GM13977 (cell line): ENCODE data around the gene LEF1.

ENCODE experiments used
- DNase-seq: peaks from one replicate; pipeline ENCODE4 v3.0.0; 2012; ENCODE audit warnings: low spot score
- in situ Hi-C: fragments of 300-500 bp; cut with MboI; formaldehyde crosslinking; loops from one replicate; pipeline ENCODE4 v1.12.0; 2022; ENCODE audit warnings: low sequenced_read_pairs, low pct_unique_long_range_greater_than_20kb, mixed read lengths, inconsistent platforms; ENCODE audit not compliant: unreplicated experiment
- TF ChIP-seq, protein P1 (sequence below): IDR thresholded peaks from 2 replicates; pipeline ENCODE4 v1.5.1; 2012; ENCODE audit warnings: mild to moderate bottlenecking, control low read depth; ENCODE audit not compliant: insufficient read depth; ENCODE audit errors: extremely low read depth, missing control alignments

The LEF1 gene

DNA sequence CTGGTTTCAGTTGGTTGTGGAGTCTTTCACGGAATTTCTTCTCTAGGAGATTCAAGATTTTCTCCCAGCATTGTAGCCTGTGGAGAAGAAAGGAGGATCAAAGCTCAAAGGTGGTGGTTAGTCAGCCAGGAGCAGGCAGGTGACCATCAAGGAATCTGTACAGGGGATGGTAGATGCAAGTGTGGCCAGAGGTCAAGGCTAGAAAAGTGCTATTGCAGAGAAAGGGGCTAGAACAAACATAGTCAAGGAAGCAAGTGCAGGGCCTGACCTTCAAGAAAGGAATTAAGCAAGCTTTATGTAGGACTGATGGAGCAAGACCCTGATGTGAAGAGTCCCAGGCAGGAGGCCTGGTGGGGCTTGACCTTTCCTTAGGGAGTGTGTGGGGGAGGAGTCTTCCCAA is 162.9 kb downstream of the LEF1 start:
- TF ChIP-seq, protein P1, sequence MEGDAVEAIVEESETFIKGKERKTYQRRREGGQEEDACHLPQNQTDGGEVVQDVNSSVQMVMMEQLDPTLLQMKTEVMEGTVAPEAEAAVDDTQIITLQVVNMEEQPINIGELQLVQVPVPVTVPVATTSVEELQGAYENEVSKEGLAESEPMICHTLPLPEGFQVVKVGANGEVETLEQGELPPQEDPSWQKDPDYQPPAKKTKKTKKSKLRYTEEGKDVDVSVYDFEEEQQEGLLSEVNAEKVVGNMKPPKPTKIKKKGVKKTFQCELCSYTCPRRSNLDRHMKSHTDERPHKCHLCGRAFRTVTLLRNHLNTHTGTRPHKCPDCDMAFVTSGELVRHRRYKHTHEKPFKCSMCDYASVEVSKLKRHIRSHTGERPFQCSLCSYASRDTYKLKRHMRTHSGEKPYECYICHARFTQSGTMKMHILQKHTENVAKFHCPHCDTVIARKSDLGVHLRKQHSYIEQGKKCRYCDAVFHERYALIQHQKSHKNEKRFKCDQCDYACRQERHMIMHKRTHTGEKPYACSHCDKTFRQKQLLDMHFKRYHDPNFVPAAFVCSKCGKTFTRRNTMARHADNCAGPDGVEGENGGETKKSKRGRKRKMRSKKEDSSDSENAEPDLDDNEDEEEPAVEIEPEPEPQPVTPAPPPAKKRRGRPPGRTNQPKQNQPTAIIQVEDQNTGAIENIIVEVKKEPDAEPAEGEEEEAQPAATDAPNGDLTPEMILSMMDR, result no peak
- no peak for DNase-seq
- in situ Hi-C loops, result no loop called here

DNA sequence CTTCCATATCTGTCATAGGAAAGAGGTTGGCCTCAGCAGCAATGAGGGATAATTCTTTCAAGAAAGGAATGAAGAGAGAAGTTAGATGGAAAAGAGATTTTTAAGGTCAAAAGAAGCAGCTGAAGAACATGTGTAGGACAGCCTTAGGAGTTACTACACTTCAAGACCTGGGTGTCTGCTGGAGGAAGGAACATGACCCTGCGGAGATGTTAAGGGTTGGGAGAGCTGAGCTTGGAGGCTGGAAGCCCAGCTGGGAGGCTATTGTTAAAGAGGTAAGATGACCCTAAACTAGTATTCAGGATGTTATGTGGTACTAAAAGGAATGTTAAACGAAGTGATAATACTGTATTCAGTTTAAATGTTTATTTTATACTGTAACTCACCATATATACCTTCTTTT is 164.1 kb downstream of the LEF1 start:
- no peak for DNase-seq
- in situ Hi-C loops, result no loop called here

DNA sequence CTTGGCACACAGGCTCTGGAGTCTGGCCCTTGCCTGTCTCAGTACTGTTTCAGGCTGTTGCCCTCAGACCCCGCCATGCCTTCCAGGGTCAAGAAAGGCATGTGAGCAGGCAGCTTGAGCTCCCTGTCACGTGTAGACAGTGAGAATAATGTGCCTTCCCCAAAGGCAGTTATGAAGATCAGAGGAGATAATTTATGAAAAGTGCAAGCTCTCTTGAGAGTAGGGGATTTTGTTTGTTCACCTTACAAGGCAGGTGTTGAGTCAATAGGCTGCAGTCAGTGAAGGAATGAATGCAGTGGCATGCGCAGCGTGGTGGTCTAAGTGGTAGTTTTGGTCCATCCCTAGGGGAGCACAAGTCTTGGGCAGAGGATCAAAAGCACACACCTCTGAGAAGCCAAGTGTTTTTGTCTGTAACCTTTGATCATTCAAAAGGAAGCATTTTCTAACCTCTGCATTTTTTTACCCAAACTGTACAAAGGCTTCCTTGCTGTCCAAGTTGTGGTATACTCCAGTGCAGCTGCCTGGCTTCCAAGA is 164.7 kb downstream of the LEF1 start:
- in situ Hi-C loops, result no loop called here
- DNase-seq, result no peak
- TF ChIP-seq, protein P1, result no peak

More for the DNA sequence above, 164.1 kb downstream of the LEF1 start:
- TF ChIP-seq, protein P1, result no peak

DNA sequence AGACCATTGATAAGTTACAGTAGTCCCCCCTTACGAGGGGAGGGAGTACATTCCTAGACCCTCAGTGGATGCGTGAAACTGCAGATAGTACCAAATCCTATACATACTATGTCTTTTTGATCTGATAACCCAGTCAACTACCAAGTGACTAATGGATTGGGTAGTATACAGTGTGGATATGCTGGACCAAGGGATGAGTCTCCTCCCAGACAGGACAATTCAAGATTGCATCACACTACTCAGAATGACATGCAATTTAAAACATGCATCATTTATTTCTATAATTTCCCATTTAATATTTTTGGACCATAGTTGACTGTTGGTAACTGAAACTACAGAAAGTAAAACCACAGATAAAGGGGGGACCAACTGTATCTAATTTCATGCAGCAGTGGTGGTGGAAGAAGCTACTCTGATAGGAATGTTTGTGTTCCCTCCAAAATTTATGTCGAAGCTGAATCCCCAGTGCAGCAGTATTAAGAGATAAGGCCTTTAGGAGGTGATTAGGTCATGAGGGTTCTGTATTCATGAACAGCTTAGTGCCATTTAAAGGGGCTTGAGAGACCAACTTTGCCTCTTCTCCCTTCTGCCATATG is 167.1 kb downstream of the LEF1 start:
- DNase-seq, result no peak
- in situ Hi-C loops, result no loop called here
- TF ChIP-seq, protein P1, result no peak

DNA sequence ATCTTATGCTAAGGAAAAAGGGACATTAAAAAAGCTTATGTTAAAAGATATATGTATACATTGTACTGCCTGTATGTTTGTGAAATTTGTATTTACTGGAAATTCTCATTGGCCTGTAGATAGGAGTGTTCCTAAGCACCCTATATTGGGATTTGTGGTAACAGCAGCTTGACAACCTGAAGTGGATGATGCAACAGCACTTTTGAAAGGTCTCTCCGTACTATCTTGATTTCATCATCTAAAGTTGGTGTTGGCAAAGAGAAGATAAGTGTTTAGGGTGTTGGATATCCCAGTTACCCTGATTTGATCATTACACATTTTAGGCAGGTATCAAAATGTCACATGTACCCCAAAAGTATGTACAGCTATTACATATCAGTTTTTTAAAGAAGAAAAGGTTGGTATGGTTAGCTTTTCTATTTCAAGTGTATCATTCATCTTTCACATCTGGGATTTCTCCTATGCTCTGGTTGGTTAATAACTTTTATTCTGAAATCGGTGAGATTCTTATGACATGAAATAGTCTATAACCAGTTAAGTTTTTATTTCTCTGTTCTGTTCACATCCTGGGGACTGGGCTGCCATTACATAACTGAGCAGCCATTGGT is 168.7 kb downstream of the LEF1 start:
- TF ChIP-seq, protein P1, result no peak
- in situ Hi-C loops, result no loop called here
- no peak for DNase-seq

DNA sequence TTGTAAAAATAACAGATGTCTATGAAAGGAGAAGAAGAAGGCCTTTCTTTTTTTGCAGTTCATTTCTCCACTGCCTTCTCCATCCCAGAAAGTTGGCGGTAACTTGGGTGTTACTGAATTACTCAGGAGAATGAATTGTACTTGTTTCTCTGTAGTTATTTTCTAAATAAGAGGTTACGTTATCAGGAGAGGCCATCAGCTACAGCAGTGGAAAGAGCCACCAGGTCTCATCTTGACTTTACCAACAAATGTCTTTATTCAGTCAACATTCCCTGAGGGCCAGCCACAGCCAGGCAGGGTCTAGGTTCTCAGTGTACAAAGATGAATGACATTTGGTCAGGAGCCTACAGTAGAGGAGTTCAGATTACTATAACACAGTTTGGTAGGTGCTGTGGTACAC is 170.9 kb downstream of the LEF1 start:
- in situ Hi-C loops, result no loop called here
- TF ChIP-seq, protein P1, result no peak
- no peak for DNase-seq
